Measurements from ENCODE around the gene ARID2. TPM values are rescaled to one million over a fixed set of nuclear protein-coding genes. Genes with fewer than 3 reads are reported as not detected.

The ARID2 gene
- total and polyA plus RNA-seq, 9 of the 15 experiments (the other 6 are each of a cell fraction or from before 2014, with no cell fraction given): 13.4 to 41.6 (median 29.4) TPM

GRCh38 chr12:45762185-45763110, 32.9 kb downstream of the ARID2 start (continued):
- TF ChIP-seq CREBBP (IDR thresholded peaks at IDR 0.05; ENCODE audit: low read depth, low read length) (no peak), ATF1 (CRISPR knock-in tag; IDR thresholded peaks at IDR 0.05) (no peak), ATF1 (tag; IDR thresholded peaks at IDR 0.05) (peak; percentile 39)

- intact Hi-C loops (cut with micrococcal nuclease): loop anchor here (5.0 kb wide), 2 partner anchors 229 to 284 kb away; partner anchors contain the start of gene SCAF11
- POLR2A ChIA-PET: no interaction called here
These were observed 33.9 kb downstream of the ARID2 start for GRCh38 chr12:45763381-45763780.

More at GRCh38 chr12:45763381-45763780, 33.9 kb downstream of the ARID2 start:
- H2AFZ ChIP-seq (ENCODE audit: low read depth, low read length): no peak overlapping the region
- CTCF ChIA-PET (ENCODE audit: low intra/inter-chr PET ratio): no interaction called here
- DNase-seq (ENCODE audit: extremely low read depth in 1 of 4, low spot score in 3 of 4) (no peak), FAIRE-seq (no peak), ATAC-seq (no peak)
- no peaks in the 10 kb centered on the region for H3K36me3 ChIP-seq (ENCODE audit: control insufficient read depth, insufficient read depth, low read length)
- no peak overlapping the region for H3K4me3 ChIP-seq
- in situ Hi-C loops (cut with MboI): no loop called here
- H3K27ac ChIP-seq (ENCODE audit: extremely low read depth, low read depth, low read length): no peak overlapping the region
- no peaks in the 10 kb centered on the region for H3K9me3 ChIP-seq (replicated peaks; ENCODE audit: control insufficient read depth, insufficient read depth, low read depth, low read length)
- WGBS (ENCODE audit: insufficient coverage, low coverage, missing lambda C conversion rate): 98% methylated on average over 4 of the region's 4 CpGs
- 0 out of 2 replicates have a peak, but pooled peaks cover 4% of the 10 kb centered on the region for H4K20me1 ChIP-seq (replicated peaks; ENCODE audit: control insufficient read depth, insufficient read depth, low read length)
- no peak overlapping the region for H3K4me2 ChIP-seq (ENCODE audit: insufficient read depth, low read length)
- H3K9ac ChIP-seq (ENCODE audit: insufficient read depth in 1 of 2, low read depth in 2 of 2, low read length in 2 of 2): 0 out of 4 replicates have a peak overlapping the region, but pooled peaks of 1 of the 2 experiments have one; percentile 15
- H3K27me3 ChIP-seq (ENCODE audit: control insufficient read depth in 2 of 2, insufficient read depth in 2 of 2, low read length in 2 of 2): no peaks in the 10 kb centered on the region
- peaks cover 90% of the 10 kb centered on the region for H3K79me2 ChIP-seq (ENCODE audit: control insufficient read depth, insufficient read depth, low read length)
- TF ChIP-seq E2F3 (CRISPR knock-in tag; IDR thresholded peaks at IDR 0.05): no peak
- TF ChIP-seq RBBP5 (IDR thresholded peaks at IDR 0.05; ENCODE audit: borderline replicate concordance, insufficient read depth, low read length, poor library complexity, severe bottlenecking): no peak
- TF ChIP-seq CHD2 (IDR thresholded peaks at IDR 0.05; ENCODE audit: low read depth, low read length): no peak
- TF ChIP-seq ZNF778 (CRISPR knock-in tag; IDR thresholded peaks at IDR 0.05): no peak
- TF ChIP-seq CBFA2T2 (conservative IDR thresholded peaks at IDR 0.05): no peak
- no peak for TF ChIP-seq ZNF12 (CRISPR knock-in tag; IDR thresholded peaks at IDR 0.05)
- H3K9me1 ChIP-seq (ENCODE audit: control insufficient read depth, insufficient read depth, low read length): no peaks in the 10 kb centered on the region
- H3K4me1 ChIP-seq (replicated peaks in 1 of 2; ENCODE audit: control insufficient read depth in 2 of 2, insufficient read depth in 2 of 2, low read length in 2 of 2): peaks cover 0 to 2% of the 10 kb centered on the region in 2 experiments; a peak in 2 of 5 replicates
- BruUV-seq (replicated peaks): no TSS peak
